Right atrium auricular region (tissue), 2 donors: ENCODE measurements around the gene CACNA1D. TPM values are rescaled to one million over a fixed set of nuclear protein-coding genes. Genes with fewer than 3 reads are reported as not detected.

ENCODE experiments used
- DNase-seq: peaks from one replicate; pipeline ENCODE4 v3.0.0-alpha.2; 2019; ENCODE audit warnings: low spot score
- H3K27ac ChIP-seq, 2 donors: fragments of 200-600 bp; sonication (generic); 1 replicate in 1 of 2; 2 replicates in 1 of 2; pipeline ENCODE4 v1.5.1; 2016 to 2019
- H3K27me3 ChIP-seq, 2 donors: fragments of 200-600 bp; sonication (generic); one replicate each; pipeline versions ENCODE4 v1.5.1 to v1.6.0; 2017 to 2019
- H3K36me3 ChIP-seq: fragments of 200-600 bp; sonication (generic); one replicate; pipeline ENCODE4 v1.5.1; 2016
- H3K4me1 ChIP-seq, 2 donors: fragments of 200-600 bp; sonication (generic); one replicate each; pipeline versions ENCODE4 v1.5.1 to v1.6.0; 2017 to 2019
- H3K4me3 ChIP-seq, 2 donors: fragments of 200-600 bp; sonication (generic); 1 replicate in 1 of 2; 2 replicates in 1 of 2; pipeline ENCODE4 v1.5.1; 2017 to 2019; ENCODE audit warnings: mild to moderate bottlenecking in 1 of 2, moderate library complexity in 1 of 2
- H3K9me3 ChIP-seq, 2 donors: fragments of 200-600 bp; sonication (generic); one replicate each; pipeline ENCODE4 v1.5.1; 2019
- CTCF ChIP-seq, 2 donors: fragments of 200-600 bp; sonication (generic); IDR thresholded peaks; one replicate each; pipeline ENCODE4 v1.5.1; 2019; ENCODE audit warnings: antibody characterized with exemption in 2 of 2
- total RNA-seq, 2 donors: library from RNA; depleted of rRNA; stranded (reverse); fragments of >200 nt; gene quantifications; one replicate each; pipeline ENCODE4 v1.1.0, GENCODE V29; 2016

CACNA1D gene
- total RNA-seq, 2 donors from 2014 or later = 2.7 to 9.6 TPM

DNA sequence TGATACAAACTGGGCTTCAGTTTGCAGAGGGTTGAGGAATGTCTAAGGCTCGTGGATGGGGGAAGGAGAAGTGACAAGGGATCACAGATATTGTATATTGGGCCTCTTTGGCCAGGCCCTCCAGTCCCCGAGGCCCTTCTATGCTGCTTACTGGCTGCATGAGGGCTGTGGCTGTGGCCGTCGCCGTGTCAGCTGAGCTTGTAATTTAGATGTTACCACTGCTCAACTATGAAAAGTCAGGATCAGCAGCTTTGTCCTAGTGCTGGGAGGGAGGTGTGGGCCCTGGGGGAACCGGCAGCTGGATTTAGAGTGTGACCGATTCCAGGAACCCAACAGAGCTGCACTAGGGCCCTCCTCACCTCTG lies 51.6 kb downstream of the CACNA1D start:
- H3K27ac ChIP-seq = no peak overlapping the region
- DNase-seq = no peak
- H3K36me3 ChIP-seq = no peaks in the 10 kb centered on the region
- no peak for TF ChIP-seq CTCF (IDR thresholded peaks at IDR 0.05)
- H3K4me1 ChIP-seq = peaks cover 0 to 5% of the 10 kb centered on the region in 2 donors
- H3K4me3 ChIP-seq = no peak overlapping the region
- no peaks in the 10 kb centered on the region for H3K27me3 ChIP-seq
- H3K9me3 ChIP-seq = no peaks in the 10 kb centered on the region

DNA sequence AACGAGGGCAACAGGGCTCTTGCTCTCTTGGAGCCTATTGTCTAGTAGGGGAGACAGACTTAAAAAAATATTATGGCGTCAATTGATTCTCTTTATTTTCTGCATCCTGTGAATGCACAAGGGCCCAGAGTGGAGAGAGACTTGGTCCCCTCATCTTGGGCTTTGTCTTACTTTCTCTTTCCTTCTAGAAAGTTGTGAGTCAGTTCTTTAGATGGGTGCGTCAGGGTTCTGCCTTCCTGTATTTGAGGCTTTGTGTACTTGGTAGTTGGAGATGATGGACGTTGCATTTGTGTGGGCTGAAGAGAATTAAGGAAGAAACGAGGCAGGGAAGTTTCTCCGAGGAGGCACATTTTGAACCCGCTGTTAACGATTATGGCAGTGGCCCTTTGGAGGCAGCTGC lies 52.9 kb downstream of the CACNA1D start:
- Histone ChIP-seq H3K27ac (no peak overlapping the region), H3K4me1 (peaks cover 0 to 5% of the 10 kb centered on the region in 2 donors), H3K36me3 (no peaks in the 10 kb centered on the region), H3K4me3 (no peak overlapping the region), H3K9me3 (no peaks in the 10 kb centered on the region), H3K27me3 (no peaks in the 10 kb centered on the region)
- DNase-seq = no peak
- no peak for TF ChIP-seq CTCF (IDR thresholded peaks at IDR 0.05)

GRCh38 chr3:53550005-53550620 lies 55.7 kb downstream of the CACNA1D start:
- Histone ChIP-seq H3K4me1 (peaks cover 0 to 5% of the 10 kb centered on the region in 2 donors), H3K36me3 (no peaks in the 10 kb centered on the region), H3K27me3 (no peaks in the 10 kb centered on the region), H3K9me3 (no peaks in the 10 kb centered on the region), H3K4me3 (no peak overlapping the region), H3K27ac (no peak overlapping the region)
- no peak for TF ChIP-seq CTCF (IDR thresholded peaks at IDR 0.05)
- no peak for DNase-seq

- Histone ChIP-seq H3K4me1 (peaks cover 0 to 5% of the 10 kb centered on the region in 2 donors), H3K4me3 (no peak overlapping the region), H3K9me3 (no peaks in the 10 kb centered on the region), H3K36me3 (no peaks in the 10 kb centered on the region), H3K27ac (no peak overlapping the region), H3K27me3 (no peaks in the 10 kb centered on the region)
- no peak for DNase-seq
- no peak for TF ChIP-seq CTCF (IDR thresholded peaks at IDR 0.05)
Measured at GRCh38 chr3:53551324-53551723, 56.9 kb downstream of the CACNA1D start.

DNA sequence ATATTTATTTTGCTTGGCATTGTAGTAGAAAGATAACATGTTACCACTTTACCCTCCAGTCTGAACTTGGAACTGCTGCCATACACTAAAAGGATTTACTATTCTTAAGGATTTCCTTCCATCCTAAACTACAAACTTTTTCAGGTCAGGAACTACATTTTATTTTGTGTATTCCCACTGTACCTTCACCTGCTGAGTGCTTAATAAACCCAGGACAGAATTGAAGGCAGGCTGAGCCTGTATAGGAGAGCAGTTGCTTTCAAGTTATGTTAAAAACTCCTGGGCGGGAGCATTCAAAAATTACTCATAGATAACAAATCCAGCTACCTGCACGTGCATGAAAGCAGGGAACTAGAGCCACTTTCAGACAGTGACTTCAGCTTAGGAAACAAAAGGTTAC lies 58.3 kb downstream of the CACNA1D start:
- no peak for DNase-seq
- H3K4me3 ChIP-seq = no peak overlapping the region

More for the DNA sequence above, 58.3 kb downstream of the CACNA1D start:
- Histone ChIP-seq H3K27me3 (no peaks in the 10 kb centered on the region), H3K36me3 (no peaks in the 10 kb centered on the region), H3K9me3 (no peaks in the 10 kb centered on the region), H3K27ac (no peak overlapping the region), H3K4me1 (peaks cover 0 to 5% of the 10 kb centered on the region in 2 donors)
- TF ChIP-seq CTCF (IDR thresholded peaks at IDR 0.05) = no peak
